Measurements from ENCODE around the gene SCYGR7. TPM values are rescaled to one million over a fixed set of nuclear protein-coding genes. Genes with fewer than 3 reads are reported as not detected.
"Not testable (repeated sequence)": the region's sequence is repeated elsewhere in the genome, so short reads cannot be mapped to it uniquely, and the experiment has no call there.

The SCYGR7 gene
- total and polyA plus RNA-seq, 7 donors: not detected

DNA sequence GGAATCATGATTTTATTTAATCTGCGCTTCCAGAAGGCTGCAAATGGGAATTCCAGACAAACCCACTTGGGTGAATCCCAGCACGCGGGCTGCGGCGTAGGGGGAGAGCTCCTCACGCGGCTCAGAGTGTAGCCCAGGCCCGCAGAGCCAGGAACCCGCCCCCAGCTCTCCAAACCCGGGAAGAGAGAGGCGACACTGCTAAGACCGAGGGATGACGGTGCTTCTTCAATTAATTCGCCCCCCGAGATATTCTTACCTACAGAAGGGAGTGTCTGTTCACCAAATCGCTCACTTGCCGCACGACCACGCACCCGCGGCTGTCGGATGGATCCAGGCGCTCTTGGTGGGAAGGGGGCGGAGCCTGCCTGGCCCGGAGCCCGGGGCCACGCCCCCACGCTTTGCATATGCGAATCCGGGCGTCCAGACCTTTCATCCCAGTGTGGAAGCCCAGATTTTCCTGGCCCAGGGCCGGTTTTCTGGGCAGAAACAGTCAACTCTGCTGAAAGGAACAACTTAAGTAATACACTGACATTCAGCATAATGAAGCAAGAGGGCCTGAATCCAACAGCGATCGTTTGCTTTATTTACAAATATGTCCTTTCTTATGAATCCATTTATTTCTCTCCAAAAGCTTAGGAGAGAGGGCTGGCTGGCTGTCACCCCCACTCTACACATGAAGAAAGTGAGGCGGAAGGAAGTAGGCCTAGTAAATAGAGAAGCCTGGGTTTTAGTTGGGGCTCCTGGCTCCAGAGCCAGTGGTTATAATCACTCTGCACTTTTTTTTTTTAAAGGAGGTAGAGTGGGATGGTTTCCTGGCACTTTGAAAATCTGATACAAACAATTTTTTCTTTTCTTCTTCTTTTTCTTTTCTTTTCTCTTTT lies 10.2 kb upstream of the SCYGR7 start, which contains the start of gene SLC19A3:
TSS of gene SLC19A3 (minus strand) at position 342 of the 881 bp plus-strand sequence. CDS start 15,710 bp downstream, outside the sequence.
- WGBS, 2 donors: 3 to 9% methylated on average over 35 of the region's 35 CpGs
- peaks cover 0 to 18% (median 11%) of the 10 kb centered on the region in 4 donors for H3K4me1 ChIP-seq
- TF ChIP-seq POLR2A (IDR thresholded peaks at IDR 0.05) (no peak), POLR2AphosphoS5 (IDR thresholded peaks at IDR 0.05) (peak in 3 of 4 donors; percentile 11 to 29 (median 12)), CTCF (IDR thresholded peaks at IDR 0.05) (no peak)
- H3K27me3 ChIP-seq: no peaks in the 10 kb centered on the region
- DNase-seq: peak; percentile 94
- peak within 1 kb of the TSS; percentile 22 to 48 (median 42) for H3K4me3 ChIP-seq
- no peaks in the 10 kb centered on the region for H3K36me3 ChIP-seq
- H3K27ac ChIP-seq: peak within 1 kb of the TSS; percentile 15 to 70 (median 70)
- H3K9me3 ChIP-seq: no peaks in the 10 kb centered on the region
- intact Hi-C loops (cut with DNase I): no loop called here

DNA sequence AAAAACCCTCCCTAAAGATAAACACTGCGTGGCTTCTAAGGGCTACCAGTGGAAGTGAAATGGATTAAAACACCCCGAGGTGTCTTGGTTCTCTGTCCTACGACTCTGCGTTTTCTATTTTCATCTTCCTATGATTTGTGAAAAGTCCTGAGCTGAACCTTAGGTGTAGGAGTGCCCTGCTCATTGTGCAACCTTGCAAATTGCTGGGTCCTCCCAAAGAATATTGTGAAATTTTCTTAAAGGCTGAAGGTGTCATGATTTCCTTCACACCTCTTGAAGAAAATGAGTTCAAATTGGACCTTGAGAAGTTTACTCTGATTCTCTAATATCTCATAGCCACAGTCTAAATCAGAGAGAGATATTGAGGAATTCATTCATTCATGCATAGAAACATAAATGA lies 8.5 kb upstream of the SCYGR7 start:
- Histone ChIP-seq H3K27ac (no peak overlapping the region), H3K9me3 (no peaks in the 10 kb centered on the region), H3K36me3 (no peaks in the 10 kb centered on the region), H3K4me3 (no peak overlapping the region), H3K4me1 (peaks cover 0 to 18% (median 11%) of the 10 kb centered on the region in 4 donors), H3K27me3 (no peaks in the 10 kb centered on the region)
- WGBS, 2 donors: 84 to 89% methylated on average over 4 of the region's 4 CpGs
- no peak for DNase-seq
- TF ChIP-seq EP300 (IDR thresholded peaks at IDR 0.05): no peak
- no peak for TF ChIP-seq POLR2A (IDR thresholded peaks at IDR 0.05)
- TF ChIP-seq CTCF (IDR thresholded peaks at IDR 0.05): no peak
- no peak for TF ChIP-seq POLR2AphosphoS5 (IDR thresholded peaks at IDR 0.05)
- intact Hi-C loops (cut with DNase I): no loop called here

DNA sequence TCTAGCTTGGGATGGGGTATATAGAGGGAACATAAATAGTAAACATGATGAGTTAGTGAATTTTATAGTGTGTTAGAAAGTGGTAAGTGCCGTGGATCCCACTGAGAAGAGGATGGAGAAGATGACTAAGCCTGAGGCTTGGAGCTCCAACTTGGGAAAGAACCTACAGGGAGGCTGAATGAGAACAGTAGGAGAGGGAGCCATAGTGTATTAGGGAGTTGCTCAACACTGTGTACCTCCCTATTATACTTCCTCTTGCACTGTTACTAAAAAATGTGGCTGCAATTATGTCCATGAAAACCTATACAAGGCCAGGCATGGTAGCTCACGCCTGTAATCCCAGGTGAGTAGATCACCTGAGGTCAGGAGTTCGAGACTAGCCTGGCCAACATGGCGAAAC lies 7.5 kb upstream of the SCYGR7 start:
- WGBS, 2 donors: 92 to 93% methylated on average over 4 of the region's 4 CpGs
- H3K27me3 ChIP-seq: no peaks in the 10 kb centered on the region
- H3K27ac ChIP-seq: no peak overlapping the region
- H3K4me3 ChIP-seq: no peak overlapping the region
- no peak for DNase-seq
- no peaks in the 10 kb centered on the region for H3K9me3 ChIP-seq
- TF ChIP-seq POLR2AphosphoS5 (IDR thresholded peaks at IDR 0.05) (no peak), EP300 (IDR thresholded peaks at IDR 0.05) (no peak), POLR2A (IDR thresholded peaks at IDR 0.05) (no peak), CTCF (IDR thresholded peaks at IDR 0.05) (no peak)
- intact Hi-C loops (cut with DNase I): no loop called here
- no peaks in the 10 kb centered on the region for H3K36me3 ChIP-seq
- H3K4me1 ChIP-seq: peaks cover 0 to 18% (median 11%) of the 10 kb centered on the region in 4 donors

DNA sequence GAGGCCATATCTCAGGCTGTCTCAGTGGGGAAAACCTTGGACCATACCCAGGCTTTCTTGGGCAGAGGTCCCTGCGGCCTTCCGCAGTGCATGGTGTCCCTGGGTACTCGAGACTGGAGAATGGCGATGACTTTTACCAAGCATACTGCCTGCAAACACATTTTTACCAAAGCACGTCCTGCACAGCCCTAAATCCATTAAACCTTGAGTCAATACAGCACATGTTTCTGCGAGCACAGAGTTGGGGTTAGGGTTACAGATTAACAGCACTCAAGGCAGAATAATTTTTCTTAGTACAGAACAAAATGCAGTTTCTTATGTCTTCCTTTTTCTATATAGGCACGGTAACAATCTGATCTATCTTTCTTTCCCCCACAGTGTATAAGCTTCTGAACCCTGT lies 5.3 kb upstream of the SCYGR7 start:
- H3K36me3 ChIP-seq; H3K27me3 ChIP-seq; H3K4me3 ChIP-seq; intact Hi-C loops (cut with DNase I); H3K27ac ChIP-seq; DNase-seq; H3K9me3 ChIP-seq: not testable (repeated sequence)
- 21 to 68% methylated on average over 7 of the region's 7 CpGs for WGBS, 2 donors
- peaks cover 0 to 10% (median 8%) of the 10 kb centered on the region in 4 donors for H3K4me1 ChIP-seq

DNA sequence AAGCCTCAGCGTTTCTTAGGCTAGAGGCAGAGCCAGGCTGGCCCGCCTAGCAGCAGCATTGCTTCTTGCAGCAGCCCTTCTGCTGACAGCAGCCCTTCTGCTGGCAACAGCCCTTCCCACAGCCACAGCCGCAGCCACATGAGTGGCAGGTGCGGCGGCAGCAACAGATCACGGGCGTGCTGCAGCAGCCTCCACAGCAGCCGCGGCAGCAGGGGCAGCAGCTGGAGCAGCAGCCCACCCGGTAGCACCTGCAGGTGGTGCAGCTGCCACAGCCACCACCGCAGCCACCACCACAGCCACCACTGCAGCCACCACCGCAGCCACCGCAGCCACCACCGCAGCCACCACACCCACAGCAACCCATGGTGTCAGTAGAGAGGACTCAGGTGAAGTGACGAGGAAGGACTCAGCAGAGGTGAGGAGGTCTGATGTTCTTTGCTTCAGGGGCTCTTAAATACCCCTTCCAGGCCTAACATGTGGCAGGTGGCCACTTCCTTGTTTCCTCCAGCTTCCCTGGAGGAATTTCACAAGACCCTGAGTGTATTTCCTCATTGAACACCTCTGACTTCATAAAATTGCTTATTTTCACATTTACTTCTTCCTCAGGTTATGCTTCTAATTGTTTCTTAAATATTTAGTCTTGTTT lies 3.6 kb upstream of the SCYGR7 start, which contains the start of gene SCYGR6:
TSS of gene SCYGR6 (minus strand) at position 364 of the 646 bp plus-strand sequence. CDS start at position 364, 0 bp downstream.
- 93% methylated on average over 15 of the region's 15 CpGs for WGBS, 2 donors
- DNase-seq: no peak
- H3K36me3 ChIP-seq: no peaks in the 10 kb centered on the region
- intact Hi-C loops (cut with DNase I): no loop called here
- H3K4me1 ChIP-seq: no peaks in the 10 kb centered on the region
- no peak within 1 kb of the TSS for H3K4me3 ChIP-seq
- no peak within 1 kb of the TSS for H3K27ac ChIP-seq
- TF ChIP-seq EP300 (IDR thresholded peaks at IDR 0.05) (no peak), POLR2A (IDR thresholded peaks at IDR 0.05) (no peak), CTCF (IDR thresholded peaks at IDR 0.05) (no peak), POLR2AphosphoS5 (IDR thresholded peaks at IDR 0.05) (no peak)
- no peaks in the 10 kb centered on the region for H3K27me3 ChIP-seq
- no peaks in the 10 kb centered on the region for H3K9me3 ChIP-seq
